GM12892 (cell line): ENCODE measurements around the gene OR8H1. TPM values are rescaled to one million over a fixed set of nuclear protein-coding genes. Genes with fewer than 3 reads are reported as not detected.

ENCODE experiments used
- DNase-seq: peaks from one replicate; pipeline ENCODE4 v3.0.0; 2011; ENCODE audit not compliant: insufficient read length
- FAIRE-seq: peaks from 2 replicates; lab custom pipeline; 2011; peaks lifted over from hg19 to GRCh38; lab: Jason Lieb, UNC
- POLR2A ChIP-seq: IDR thresholded peaks from 2 replicates; pipeline ENCODE4 v1.6.1; 2011; ENCODE audit warnings: low read depth, low read length, control low read depth
- POLR2AphosphoS5 ChIP-seq: IDR thresholded peaks from 2 replicates; pipeline ENCODE4 v1.6.1; 2011; ENCODE audit warnings: low read depth, low read length, control low read depth
- TAF1 ChIP-seq: IDR thresholded peaks from 2 replicates; pipeline ENCODE4 v1.6.1; 2011; ENCODE audit warnings: low read depth, mild to moderate bottlenecking, control low read depth, low read length, borderline replicate concordance
- polyA plus RNA-seq: library from polyadenylated mRNA; unstranded; fragments of >200 nt; gene quantifications from one replicate; pipeline ENCODE4 v1.2.1, GENCODE V29; 2012; ENCODE audit warnings: missing spikeins, inconsistent platforms; ENCODE audit not compliant: missing spikeins

The OR8H1 gene, protein sequence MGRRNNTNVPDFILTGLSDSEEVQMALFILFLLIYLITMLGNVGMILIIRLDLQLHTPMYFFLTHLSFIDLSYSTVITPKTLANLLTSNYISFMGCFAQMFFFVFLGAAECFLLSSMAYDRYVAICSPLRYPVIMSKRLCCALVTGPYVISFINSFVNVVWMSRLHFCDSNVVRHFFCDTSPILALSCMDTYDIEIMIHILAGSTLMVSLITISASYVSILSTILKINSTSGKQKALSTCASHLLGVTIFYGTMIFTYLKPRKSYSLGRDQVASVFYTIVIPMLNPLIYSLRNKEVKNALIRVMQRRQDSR
- polyA plus RNA-seq: not detected

GRCh38 chr11:56292154-56292553, at the start of gene OR8H1:
TSS of gene OR8H1 (minus strand) at chr11:56292254. CDS start at chr11:56291062, 1,192 bp downstream.
- no peak for DNase-seq
- TF ChIP-seq POLR2AphosphoS5 (no peak), TAF1 (no peak), POLR2A (no peak)
- no peak for FAIRE-seq

- DNase-seq (no peak), FAIRE-seq (no peak)
- no peak for TF ChIP-seq POLR2AphosphoS5
- TF ChIP-seq TAF1: no peak
- no peak for TF ChIP-seq POLR2A
Measured at GRCh38 chr11:56340289-56340688, 48.2 kb upstream of the OR8H1 start.

DNA sequence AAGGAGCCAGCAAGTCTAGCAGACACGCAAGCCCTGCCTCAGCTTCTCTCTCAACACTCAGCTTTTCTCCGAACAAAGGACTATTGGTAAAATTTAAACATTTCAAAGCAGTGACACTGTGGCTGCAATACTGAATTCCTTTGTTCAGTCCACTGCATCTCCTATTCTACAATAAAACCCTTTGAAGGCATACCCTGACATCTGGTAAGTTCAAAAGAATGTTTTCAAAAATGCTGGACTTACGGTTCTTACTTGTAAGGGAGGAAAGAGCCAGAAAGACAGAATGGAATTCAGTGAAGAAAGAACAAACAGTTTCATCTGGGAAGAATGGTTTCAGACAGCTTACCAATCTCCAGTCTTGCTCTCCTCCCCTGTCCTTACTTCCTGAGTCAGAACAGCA, 41.1 kb upstream of the OR8H1 start:
- FAIRE-seq (no peak), DNase-seq (no peak)
- TF ChIP-seq TAF1 (no peak), POLR2AphosphoS5 (no peak), POLR2A (no peak)

DNA sequence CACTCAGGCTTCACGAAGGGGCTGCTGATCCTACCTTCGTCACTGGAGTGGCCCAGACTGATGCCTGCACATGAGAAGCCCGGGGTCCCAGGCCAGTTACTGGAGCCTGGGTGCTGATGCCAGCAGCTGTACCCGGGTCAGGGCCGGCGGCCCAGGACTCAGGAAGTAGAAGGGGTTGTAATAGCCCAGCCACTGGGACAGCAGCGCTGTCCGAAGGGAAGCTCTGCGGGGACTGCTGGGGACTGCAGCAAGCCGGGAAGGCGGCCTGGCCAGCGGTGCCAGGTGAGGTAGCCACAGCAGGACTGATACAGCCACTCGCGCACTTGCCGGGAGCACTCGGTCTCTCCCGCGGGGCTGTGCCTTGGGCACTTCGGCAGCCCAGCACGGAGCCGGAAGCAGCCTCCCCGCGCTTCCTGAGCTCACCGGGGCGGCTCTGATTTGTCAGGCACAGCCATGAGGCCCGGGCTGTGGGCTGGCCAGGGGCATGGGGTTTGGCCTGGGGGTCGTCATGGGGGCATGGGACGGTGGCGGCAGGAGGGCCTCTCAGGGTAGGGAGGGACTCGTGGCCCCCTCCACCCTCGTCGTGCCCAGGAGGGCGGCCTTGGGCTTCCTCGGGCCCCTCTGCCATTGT, 39.9 kb upstream of the OR8H1 start:
- FAIRE-seq (no peak), DNase-seq (no peak)
- TF ChIP-seq POLR2AphosphoS5: no peak
- no peak for TF ChIP-seq POLR2A
- no peak for TF ChIP-seq TAF1

DNA sequence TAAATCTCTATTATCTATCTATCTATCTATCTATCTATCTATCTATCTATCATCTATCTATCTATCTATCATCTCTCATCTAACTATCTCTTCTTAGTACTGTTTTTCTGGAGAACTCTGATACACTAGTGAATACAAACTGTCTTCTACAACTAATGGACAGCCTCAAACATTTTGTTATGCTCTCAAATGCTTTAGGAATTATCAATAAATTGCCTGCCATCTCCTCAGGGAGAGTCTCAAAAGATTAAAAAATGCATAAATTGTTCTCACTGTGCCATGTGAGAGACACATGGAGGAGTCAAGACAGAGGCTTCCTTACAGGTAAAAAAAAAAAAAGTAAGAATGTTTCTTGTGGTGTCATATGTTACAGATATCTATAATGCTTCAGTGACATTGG, 22.8 kb upstream of the OR8H1 start, which contains the start of gene OR8K3:
TSS of gene OR8K3 (plus strand) at position 301 of the 400 bp plus-strand sequence. CDS start 3,163 bp downstream, outside the sequence.
- DNase-seq (no peak), FAIRE-seq (no peak)
- TF ChIP-seq POLR2AphosphoS5: no peak
- TF ChIP-seq POLR2A: no peak
- no peak for TF ChIP-seq TAF1

- no peak for DNase-seq
- TF ChIP-seq POLR2A: no peak
- no peak for TF ChIP-seq TAF1
- TF ChIP-seq POLR2AphosphoS5: no peak
- FAIRE-seq: no peak
Measured at GRCh38 chr11:56307836-56308235, 15.8 kb upstream of the OR8H1 start.

GRCh38 chr11:56296898-56297297, 4.8 kb upstream of the OR8H1 start:
- no peak for TF ChIP-seq POLR2A
- TF ChIP-seq TAF1: no peak
- TF ChIP-seq POLR2AphosphoS5: no peak
- FAIRE-seq (no peak), DNase-seq (no peak)

GRCh38 chr11:56273854-56274253, 18.2 kb downstream of the OR8H1 start, which contains the start of gene OR5T1:
TSS of gene OR5T1 (plus strand) at chr11:56274154. CDS start at chr11:56275639, 1,485 bp downstream.
- DNase-seq: no peak
- FAIRE-seq: no peak
- TF ChIP-seq POLR2A (no peak), POLR2AphosphoS5 (no peak)

GRCh38 chr11:56271092-56271491, 21.0 kb downstream of the OR8H1 start:
- TF ChIP-seq TAF1 (no peak), POLR2AphosphoS5 (no peak), POLR2A (no peak)
- no peak for DNase-seq
- FAIRE-seq: no peak

DNA sequence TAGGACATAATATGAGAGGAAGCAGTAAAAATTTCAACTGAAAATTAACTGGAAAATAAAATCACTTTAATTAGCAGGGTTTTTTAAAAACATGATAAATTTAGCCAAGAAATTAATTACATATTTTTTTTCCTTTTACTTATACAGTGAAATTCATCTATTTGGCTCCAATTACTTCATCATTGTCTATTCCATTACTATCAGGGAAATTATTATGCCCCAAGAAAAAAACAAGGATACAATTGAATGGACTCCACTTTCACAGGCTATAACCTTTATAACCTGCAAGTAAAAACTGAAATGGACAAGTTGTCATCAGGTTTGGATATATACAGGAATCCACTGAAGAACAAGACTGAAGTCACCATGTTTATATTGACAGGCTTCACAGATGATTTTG, 40.1 kb downstream of the OR8H1 start, which contains the start of gene OR5T3:
TSS of gene OR5T3 (plus strand) at position 301 of the 400 bp plus-strand sequence. CDS start at position 301, 0 bp downstream.
- no peak for DNase-seq
- TF ChIP-seq TAF1 (no peak), POLR2AphosphoS5 (no peak), POLR2A (no peak)
- no peak for FAIRE-seq
